Measurements from ENCODE around the gene ERI3.

The ERI3 gene

GRCh38 chr1:44262414-44262813, 92.6 kb downstream of the ERI3 start:
- Histone ChIP-seq H4K20me1 (ENCODE audit: low read depth, low read length) (no peaks in the 10 kb centered on the region), H3K79me2 (ENCODE audit: insufficient read depth, low read length) (no peaks in the 10 kb centered on the region), H3K27ac (ENCODE audit: low read depth, low read length) (no peak overlapping the region), H3K9me3 (ENCODE audit: insufficient read depth, low read length) (no peaks in the 10 kb centered on the region), H3K36me3 (ENCODE audit: low read length) (no peaks in the 10 kb centered on the region), H3K4me2 (ENCODE audit: low read depth, low read length, poor library complexity, severe bottlenecking) (no peak overlapping the region), H3K9ac (ENCODE audit: low read length) (no peak overlapping the region), H3F3A (ENCODE audit: insufficient read depth) (no peaks in the 10 kb centered on the region), H3K9me2 (replicated peaks; ENCODE audit: insufficient read depth, low read length) (no peaks in the 10 kb centered on the region), H2AFZ (ENCODE audit: low read depth, low read length, severe bottlenecking) (no peak overlapping the region), H3K27me3 (ENCODE audit: low read length) (no peaks in the 10 kb centered on the region), H3K4me3 (ENCODE audit: insufficient read depth, low read length, poor library complexity, severe bottlenecking) (no peak overlapping the region)
- TF ChIP-seq, protein P1, sequence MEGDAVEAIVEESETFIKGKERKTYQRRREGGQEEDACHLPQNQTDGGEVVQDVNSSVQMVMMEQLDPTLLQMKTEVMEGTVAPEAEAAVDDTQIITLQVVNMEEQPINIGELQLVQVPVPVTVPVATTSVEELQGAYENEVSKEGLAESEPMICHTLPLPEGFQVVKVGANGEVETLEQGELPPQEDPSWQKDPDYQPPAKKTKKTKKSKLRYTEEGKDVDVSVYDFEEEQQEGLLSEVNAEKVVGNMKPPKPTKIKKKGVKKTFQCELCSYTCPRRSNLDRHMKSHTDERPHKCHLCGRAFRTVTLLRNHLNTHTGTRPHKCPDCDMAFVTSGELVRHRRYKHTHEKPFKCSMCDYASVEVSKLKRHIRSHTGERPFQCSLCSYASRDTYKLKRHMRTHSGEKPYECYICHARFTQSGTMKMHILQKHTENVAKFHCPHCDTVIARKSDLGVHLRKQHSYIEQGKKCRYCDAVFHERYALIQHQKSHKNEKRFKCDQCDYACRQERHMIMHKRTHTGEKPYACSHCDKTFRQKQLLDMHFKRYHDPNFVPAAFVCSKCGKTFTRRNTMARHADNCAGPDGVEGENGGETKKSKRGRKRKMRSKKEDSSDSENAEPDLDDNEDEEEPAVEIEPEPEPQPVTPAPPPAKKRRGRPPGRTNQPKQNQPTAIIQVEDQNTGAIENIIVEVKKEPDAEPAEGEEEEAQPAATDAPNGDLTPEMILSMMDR (IDR thresholded peaks at IDR 0.05; ENCODE audit: insufficient read depth, low read length, poor library complexity, severe bottlenecking): no peak
- TF ChIP-seq EZH2phosphoT487 (conservative IDR thresholded peaks at IDR 0.05; ENCODE audit: low read length): no peak

GRCh38 chr1:44261962-44262361, 93.1 kb downstream of the ERI3 start:
- Histone ChIP-seq H2AFZ (ENCODE audit: low read depth, low read length, severe bottlenecking) (no peak overlapping the region), H3K36me3 (ENCODE audit: low read length) (no peaks in the 10 kb centered on the region), H3K9me3 (ENCODE audit: insufficient read depth, low read length) (no peaks in the 10 kb centered on the region), H3K9me2 (replicated peaks; ENCODE audit: insufficient read depth, low read length) (no peaks in the 10 kb centered on the region), H3K27ac (ENCODE audit: low read depth, low read length) (no peak overlapping the region), H3F3A (ENCODE audit: insufficient read depth) (no peaks in the 10 kb centered on the region), H4K20me1 (ENCODE audit: low read depth, low read length) (no peaks in the 10 kb centered on the region), H3K9ac (ENCODE audit: low read length) (no peak overlapping the region), H3K4me3 (ENCODE audit: insufficient read depth, low read length, poor library complexity, severe bottlenecking) (no peak overlapping the region), H3K27me3 (ENCODE audit: low read length) (no peaks in the 10 kb centered on the region), H3K4me2 (ENCODE audit: low read depth, low read length, poor library complexity, severe bottlenecking) (no peak overlapping the region), H3K79me2 (ENCODE audit: insufficient read depth, low read length) (no peaks in the 10 kb centered on the region)
- TF ChIP-seq EZH2phosphoT487 (conservative IDR thresholded peaks at IDR 0.05; ENCODE audit: low read length): no peak
- TF ChIP-seq, protein P1 (IDR thresholded peaks at IDR 0.05; ENCODE audit: insufficient read depth, low read length, poor library complexity, severe bottlenecking): no peak

DNA sequence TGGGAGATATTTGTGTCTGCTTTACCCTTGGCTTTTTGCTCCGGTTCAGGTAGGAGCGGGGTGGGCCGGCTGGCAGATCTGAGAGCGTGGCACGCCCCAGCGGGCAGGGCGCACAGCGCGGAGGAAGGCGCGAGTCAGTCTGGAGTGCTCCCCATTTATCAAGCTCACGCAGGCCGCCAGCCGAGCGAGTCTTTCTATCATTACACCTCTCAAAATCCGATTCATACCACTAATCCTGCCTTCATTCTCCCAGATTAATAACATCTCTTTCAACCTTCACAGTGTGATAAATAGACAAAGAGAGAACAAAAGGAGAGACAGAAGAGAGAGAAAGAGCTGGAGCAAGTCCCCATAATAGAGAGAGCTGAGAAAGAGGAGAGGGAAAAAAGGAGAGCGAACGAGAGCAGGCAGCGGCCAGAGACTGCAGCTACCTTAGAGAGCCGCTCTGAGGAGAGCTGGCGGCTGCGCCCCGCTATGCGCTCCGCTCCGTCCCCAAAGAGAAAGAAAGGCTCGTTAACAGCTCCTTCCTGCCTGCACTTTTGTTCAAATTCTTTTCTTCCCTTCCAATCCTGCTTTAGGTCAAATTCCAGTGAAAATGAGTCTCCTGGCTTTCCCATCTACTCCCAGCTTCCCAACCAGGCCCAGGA, 93.8 kb downstream of the ERI3 start:
- no peak overlapping the region for H3K4me2 ChIP-seq (ENCODE audit: low read depth, low read length, poor library complexity, severe bottlenecking)
- H3K27me3 ChIP-seq (ENCODE audit: low read length): no peaks in the 10 kb centered on the region
- no peak overlapping the region for H3K27ac ChIP-seq (ENCODE audit: low read depth, low read length)
- H3K9me2 ChIP-seq (replicated peaks; ENCODE audit: insufficient read depth, low read length): no peaks in the 10 kb centered on the region
- H3K4me3 ChIP-seq (ENCODE audit: insufficient read depth, low read length, poor library complexity, severe bottlenecking): no peak overlapping the region
- H2AFZ ChIP-seq (ENCODE audit: low read depth, low read length, severe bottlenecking): no peak overlapping the region
- H3K36me3 ChIP-seq (ENCODE audit: low read length): no peaks in the 10 kb centered on the region
- no peak overlapping the region for H3K9ac ChIP-seq (ENCODE audit: low read length)
- no peaks in the 10 kb centered on the region for H3K79me2 ChIP-seq (ENCODE audit: insufficient read depth, low read length)
- no peaks in the 10 kb centered on the region for H4K20me1 ChIP-seq (ENCODE audit: low read depth, low read length)
- H3F3A ChIP-seq (ENCODE audit: insufficient read depth): no peaks in the 10 kb centered on the region
- no peaks in the 10 kb centered on the region for H3K9me3 ChIP-seq (ENCODE audit: insufficient read depth, low read length)
- TF ChIP-seq EZH2phosphoT487 (conservative IDR thresholded peaks at IDR 0.05; ENCODE audit: low read length): no peak
- TF ChIP-seq, protein P1 (IDR thresholded peaks at IDR 0.05; ENCODE audit: insufficient read depth, low read length, poor library complexity, severe bottlenecking): no peak

All from SU-DHL-6 (cell line).